WI38 (cell line): Measurements from ENCODE around the gene DPP10.

Experiments used
- H3K4me3 ChIP-seq: 2 replicates; pipeline ENCODE4 v1.5.1; 2011; ENCODE audit warnings: low read depth, mild to moderate bottlenecking, control low read depth, low read length
- TF ChIP-seq, protein P1 (sequence below): IDR thresholded peaks from 2 replicates; pipeline ENCODE4 v1.5.1; 2012; ENCODE audit warnings: low read depth, mild to moderate bottlenecking, control low read depth, low read length

Gene DPP10

DNA sequence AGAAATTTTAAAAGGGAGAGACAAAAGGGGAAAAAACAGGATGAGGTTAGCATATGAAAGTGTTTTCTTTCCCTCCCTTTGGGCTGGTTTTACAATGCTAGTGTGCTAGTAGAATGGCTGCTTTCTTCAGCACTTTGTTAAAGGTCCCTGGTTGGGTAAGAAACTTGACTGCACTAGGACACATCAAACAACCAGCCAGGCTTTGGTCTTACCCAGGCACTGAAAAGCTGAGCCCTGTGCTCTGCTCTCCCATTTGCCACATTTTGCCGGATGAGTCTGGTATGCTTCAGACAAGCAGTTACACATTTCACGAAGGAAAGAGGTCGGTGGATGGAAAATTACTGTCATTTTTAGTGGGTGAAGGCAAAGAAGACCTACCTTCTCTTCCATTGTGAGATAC lies 242.0 kb downstream of the DPP10 start:
- TF ChIP-seq, protein P1, sequence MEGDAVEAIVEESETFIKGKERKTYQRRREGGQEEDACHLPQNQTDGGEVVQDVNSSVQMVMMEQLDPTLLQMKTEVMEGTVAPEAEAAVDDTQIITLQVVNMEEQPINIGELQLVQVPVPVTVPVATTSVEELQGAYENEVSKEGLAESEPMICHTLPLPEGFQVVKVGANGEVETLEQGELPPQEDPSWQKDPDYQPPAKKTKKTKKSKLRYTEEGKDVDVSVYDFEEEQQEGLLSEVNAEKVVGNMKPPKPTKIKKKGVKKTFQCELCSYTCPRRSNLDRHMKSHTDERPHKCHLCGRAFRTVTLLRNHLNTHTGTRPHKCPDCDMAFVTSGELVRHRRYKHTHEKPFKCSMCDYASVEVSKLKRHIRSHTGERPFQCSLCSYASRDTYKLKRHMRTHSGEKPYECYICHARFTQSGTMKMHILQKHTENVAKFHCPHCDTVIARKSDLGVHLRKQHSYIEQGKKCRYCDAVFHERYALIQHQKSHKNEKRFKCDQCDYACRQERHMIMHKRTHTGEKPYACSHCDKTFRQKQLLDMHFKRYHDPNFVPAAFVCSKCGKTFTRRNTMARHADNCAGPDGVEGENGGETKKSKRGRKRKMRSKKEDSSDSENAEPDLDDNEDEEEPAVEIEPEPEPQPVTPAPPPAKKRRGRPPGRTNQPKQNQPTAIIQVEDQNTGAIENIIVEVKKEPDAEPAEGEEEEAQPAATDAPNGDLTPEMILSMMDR = no peak
- no peak overlapping the region for H3K4me3 ChIP-seq

DNA sequence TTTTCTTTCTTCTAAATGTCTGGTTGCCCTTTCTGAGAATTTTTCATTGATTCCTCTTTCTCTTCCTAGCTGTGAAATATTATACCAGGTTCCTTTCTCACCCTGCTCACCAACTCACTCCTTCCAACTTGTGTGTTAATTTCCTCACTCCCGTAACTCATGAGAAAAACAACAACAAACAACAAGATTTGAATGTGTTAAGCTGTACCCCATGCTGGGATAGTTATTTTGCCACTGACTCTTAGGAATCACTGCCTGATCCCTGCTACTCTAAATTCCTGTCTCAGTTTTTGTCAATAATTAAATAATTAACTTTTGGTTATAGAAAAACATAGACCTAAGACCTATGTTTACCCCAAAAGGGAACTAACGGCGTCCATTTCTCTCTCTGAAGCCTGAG lies 242.7 kb downstream of the DPP10 start:
- TF ChIP-seq, protein P1 = no peak
- no peak overlapping the region for H3K4me3 ChIP-seq

DNA sequence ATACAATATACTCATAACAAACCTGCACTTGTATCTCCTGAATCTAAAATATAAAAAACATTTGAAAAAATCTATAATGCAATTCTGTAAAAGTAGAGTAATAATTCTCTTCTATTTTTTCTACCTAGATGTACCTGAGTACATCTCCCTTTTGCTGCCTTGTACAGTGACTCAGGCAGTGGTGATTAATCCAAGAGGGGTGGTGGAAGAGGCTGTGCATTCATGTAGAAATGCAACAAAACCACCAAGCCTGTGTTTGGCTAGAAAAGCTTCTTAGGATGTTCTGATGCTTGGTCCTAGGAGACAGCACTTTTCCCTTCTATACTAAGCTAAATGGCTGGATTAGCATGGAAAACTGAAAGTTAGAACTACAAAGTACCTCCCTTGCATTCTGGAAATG lies 245.8 kb downstream of the DPP10 start:
- no peak overlapping the region for H3K4me3 ChIP-seq
- TF ChIP-seq, protein P1 = no peak

DNA sequence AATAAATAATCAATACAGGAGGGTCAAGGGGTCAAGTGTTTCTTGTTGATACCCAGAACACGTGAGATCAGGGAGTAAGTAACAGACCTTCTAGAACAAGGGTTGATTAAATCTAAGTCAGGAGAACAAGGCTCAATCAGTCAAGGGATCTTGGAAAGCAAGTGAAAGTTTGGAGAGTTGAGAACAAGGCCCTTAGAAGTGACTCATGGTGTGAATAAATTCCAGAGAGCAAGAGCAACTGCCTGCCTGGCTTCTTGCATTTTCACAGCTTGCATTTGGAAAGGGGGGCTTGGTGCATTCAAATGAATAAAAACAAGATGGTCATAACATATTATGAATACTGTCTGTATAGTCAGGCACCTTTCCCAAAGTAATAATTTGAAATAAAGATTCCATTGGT lies 256.1 kb downstream of the DPP10 start:
- H3K4me3 ChIP-seq = no peak overlapping the region
- TF ChIP-seq, protein P1 = no peak

DNA sequence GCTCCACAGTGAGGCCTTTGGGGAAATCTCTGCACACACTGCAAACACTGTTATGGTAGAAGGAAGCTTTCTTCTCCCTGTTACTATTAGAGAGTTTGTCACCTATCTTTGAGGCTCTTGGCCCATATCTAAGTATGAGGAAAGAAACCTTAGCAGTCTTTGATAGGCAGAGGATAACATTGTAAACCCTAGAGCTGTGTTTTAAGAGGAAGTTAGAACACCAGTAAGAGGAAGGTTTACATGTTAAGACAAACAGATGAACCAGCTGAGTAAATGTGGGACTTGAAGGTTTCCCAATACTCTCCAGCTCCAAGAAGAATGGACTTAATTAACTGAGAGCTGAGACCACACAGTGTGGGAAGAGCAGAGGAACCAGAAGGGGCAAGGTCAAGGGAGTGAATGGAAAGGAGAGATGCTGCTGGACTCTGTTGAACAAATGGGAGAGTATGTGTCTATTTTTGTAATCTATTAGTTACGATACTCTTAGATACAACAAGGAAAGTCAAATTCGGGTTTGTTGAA lies 257.0 kb downstream of the DPP10 start:
- TF ChIP-seq, protein P1 = no peak
- no peak overlapping the region for H3K4me3 ChIP-seq

DNA sequence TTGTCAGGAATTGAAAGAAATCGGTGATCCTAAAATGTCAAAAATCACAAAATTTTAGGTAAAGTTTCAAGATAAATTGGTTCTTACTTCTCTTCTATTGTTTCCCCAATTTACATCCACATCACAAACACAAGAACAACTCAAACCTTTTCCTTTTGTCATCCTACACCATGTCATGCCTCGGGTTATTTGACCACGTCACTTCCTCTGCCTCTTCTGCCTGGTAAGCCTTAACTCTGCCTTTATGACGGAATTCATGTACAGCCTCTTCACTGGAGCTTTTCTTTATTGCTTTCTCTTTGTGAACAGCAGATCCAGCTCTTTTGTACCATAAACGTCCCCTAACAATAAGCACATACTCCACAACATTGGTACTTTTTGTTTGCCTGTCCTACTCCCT lies 258.0 kb downstream of the DPP10 start:
- TF ChIP-seq, protein P1 = no peak
- H3K4me3 ChIP-seq = no peak overlapping the region

DNA sequence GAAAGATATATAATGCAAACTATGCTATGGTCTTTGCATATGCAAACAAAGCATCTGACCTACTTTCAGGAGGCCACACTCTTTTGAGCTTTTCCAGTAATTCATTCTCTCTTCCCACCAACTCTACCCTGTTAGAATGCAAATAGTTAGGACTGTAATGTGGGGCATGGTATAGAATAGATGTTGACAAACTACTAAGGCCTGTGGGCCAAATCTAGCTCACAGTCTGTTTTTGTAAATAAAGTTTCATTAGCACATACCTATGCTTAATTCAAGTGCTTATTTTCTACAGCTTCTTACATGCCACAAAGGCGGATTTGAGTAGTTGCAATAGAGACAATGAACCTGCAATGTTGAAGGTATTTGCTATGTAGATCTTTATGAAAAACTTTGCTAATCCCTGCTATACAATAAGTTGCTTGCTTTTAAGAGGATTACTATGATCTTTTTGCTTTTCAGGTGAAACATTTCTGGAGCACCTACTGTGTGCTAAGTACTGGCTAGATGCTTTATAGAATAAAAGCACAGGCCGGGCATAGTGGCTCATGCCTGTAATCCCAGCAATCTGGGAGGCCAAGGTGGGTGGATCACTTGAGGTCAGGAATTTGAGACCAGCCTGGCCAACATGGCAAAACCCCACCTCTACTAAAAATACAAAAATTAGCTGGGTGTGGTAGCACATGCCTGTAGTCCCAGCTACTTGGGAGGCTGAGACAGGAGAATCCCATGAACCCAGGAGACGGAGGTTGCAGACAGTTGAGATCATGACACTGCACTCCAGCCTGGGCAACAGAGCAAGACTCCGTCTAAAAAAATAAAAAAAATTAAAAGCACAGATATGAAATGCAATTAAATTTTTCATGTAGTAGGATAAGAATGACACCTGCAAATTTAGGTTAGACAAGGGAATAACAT lies 267.8 kb downstream of the DPP10 start:
- H3K4me3 ChIP-seq = no peak overlapping the region
- TF ChIP-seq, protein P1 = no peak
